Measurements from ENCODE around the gene GREM2. TPM values are rescaled to one million over a fixed set of nuclear protein-coding genes. Genes with fewer than 3 reads are reported as not detected.

GREM2 gene
- total and polyA plus RNA-seq, 3 donors from 2014 or later, result 0.37 to 1.8 (median 0.39) TPM

DNA sequence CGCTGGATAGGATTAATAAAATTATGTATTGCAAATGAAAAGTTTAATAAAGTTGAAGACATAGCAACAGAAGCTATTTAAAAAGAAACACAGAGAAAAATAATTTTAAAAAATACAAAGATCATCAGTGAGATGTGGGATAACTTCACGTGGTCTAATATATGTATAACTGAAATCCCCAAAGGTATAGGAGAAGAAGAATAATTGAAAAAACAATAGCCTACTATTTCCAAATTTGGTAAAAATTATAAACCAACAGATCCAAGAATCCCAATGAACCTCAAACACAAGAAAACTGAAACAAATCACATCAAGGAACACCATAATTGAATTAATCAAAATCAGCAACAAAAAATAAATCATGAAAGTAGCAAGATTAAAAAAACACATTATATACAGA is 44.9 kb downstream of the GREM2 start:
- WGBS, 2 donors, result 69 to 81% methylated on average over 2 of the region's 2 CpGs
- Histone ChIP-seq H3K36me3 (ENCODE audit: low read depth, missing control alignments) (no peaks in the 10 kb centered on the region), H3K9me3 (no peaks in the 10 kb centered on the region), H3K27me3 (no peaks in the 10 kb centered on the region), H3K4me3 (no peak overlapping the region), H3K27ac (no peak overlapping the region), H3K4me1 (no peaks in the 10 kb centered on the region)
- intact Hi-C loops (cut with DNase I; ENCODE audit: low total_unique reads), result no loop called here
- no peak for DNase-seq
- no peak for TF ChIP-seq POLR2A (IDR thresholded peaks at IDR 0.05)
- TF ChIP-seq, protein P1, sequence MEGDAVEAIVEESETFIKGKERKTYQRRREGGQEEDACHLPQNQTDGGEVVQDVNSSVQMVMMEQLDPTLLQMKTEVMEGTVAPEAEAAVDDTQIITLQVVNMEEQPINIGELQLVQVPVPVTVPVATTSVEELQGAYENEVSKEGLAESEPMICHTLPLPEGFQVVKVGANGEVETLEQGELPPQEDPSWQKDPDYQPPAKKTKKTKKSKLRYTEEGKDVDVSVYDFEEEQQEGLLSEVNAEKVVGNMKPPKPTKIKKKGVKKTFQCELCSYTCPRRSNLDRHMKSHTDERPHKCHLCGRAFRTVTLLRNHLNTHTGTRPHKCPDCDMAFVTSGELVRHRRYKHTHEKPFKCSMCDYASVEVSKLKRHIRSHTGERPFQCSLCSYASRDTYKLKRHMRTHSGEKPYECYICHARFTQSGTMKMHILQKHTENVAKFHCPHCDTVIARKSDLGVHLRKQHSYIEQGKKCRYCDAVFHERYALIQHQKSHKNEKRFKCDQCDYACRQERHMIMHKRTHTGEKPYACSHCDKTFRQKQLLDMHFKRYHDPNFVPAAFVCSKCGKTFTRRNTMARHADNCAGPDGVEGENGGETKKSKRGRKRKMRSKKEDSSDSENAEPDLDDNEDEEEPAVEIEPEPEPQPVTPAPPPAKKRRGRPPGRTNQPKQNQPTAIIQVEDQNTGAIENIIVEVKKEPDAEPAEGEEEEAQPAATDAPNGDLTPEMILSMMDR (IDR thresholded peaks at IDR 0.05), result no peak

DNA sequence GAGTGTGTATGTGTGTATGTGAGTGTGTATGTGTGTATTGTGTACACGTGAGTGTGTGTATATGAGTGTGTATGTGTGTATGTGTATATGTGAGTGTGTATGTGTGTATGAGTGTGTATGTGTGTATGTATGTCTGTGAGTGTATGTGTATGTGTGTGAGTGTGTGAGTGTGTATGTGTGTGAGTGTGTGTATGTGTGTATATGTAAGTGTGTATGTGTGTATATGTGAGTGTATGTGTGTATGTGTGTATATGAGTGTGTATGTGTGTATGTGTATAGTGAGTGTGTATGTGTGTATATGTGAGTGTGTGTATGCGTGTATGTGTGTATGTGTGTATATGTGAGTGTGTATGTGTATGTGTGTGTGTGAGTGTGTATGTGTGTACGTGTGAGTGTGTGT is 49.2 kb downstream of the GREM2 start:
- Histone ChIP-seq H3K27me3 (no peaks in the 10 kb centered on the region), H3K4me3 (no peak overlapping the region), H3K36me3 (ENCODE audit: low read depth, missing control alignments) (no peaks in the 10 kb centered on the region), H3K4me1 (no peaks in the 10 kb centered on the region), H3K27ac (no peak overlapping the region), H3K9me3 (no peaks in the 10 kb centered on the region)
- DNase-seq, result no peak
- 72 to 76% methylated on average over 3 of the region's 3 CpGs for WGBS, 2 donors
- TF ChIP-seq, protein P1 (IDR thresholded peaks at IDR 0.05), result no peak
- TF ChIP-seq POLR2A (IDR thresholded peaks at IDR 0.05), result no peak
- intact Hi-C loops (cut with DNase I; ENCODE audit: low total_unique reads), result no loop called here

DNA sequence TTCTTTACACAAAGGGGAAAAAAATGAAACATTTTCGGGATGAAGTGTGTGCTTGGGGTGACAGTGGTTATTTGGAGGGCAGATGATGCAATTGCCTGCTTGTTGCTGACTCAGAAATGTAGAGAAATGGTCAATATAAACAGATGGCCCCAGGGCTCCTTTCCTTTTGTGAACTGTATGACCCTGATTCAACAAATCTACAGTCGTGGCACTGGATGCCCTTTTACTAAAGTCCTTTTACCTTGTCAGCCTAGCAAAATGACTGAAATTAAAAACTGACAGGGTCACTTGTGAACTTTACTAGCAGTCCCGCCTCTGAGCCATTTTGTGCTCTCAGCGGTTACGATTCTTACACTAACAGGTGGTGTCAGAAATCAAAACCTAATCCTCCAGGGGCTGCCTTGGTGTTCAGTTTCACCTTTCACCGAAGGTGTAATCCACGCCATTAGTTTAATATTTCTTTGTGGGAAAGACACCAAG is 49.8 kb downstream of the GREM2 start:
- H3K9me3 ChIP-seq, result no peaks in the 10 kb centered on the region
- TF ChIP-seq, protein P1 (IDR thresholded peaks at IDR 0.05), result no peak
- TF ChIP-seq POLR2A (IDR thresholded peaks at IDR 0.05), result no peak
- no peaks in the 10 kb centered on the region for H3K4me1 ChIP-seq
- DNase-seq, result no peak
- H3K4me3 ChIP-seq, result no peak overlapping the region
- H3K27ac ChIP-seq, result no peak overlapping the region
- WGBS, 2 donors, result 69 to 72% methylated on average over 7 of the region's 7 CpGs
- H3K27me3 ChIP-seq, result no peaks in the 10 kb centered on the region
- intact Hi-C loops (cut with DNase I; ENCODE audit: low total_unique reads), result no loop called here
- H3K36me3 ChIP-seq (ENCODE audit: low read depth, missing control alignments), result no peaks in the 10 kb centered on the region

DNA sequence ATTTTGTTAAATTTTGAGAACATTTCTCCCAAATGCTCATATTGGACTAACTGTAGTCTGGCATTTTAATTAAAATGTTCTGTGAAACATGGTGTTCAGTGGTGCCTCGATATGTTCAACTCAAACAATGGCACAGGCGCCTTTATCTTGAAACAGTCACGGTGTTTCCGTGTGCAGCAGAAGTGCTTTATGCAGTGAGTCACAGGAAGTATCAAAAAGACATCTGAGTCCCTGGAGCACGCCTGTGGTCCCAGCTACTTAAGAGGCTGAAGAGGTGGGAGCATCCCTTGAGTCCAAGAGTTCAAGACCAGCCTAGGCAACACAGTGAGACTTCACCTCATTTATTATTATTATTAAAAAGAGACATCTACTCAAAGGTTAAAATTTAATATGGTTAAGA is 52.2 kb downstream of the GREM2 start:
- H3K27ac ChIP-seq, result no peak overlapping the region
- DNase-seq, result no peak
- H3K4me3 ChIP-seq, result no peak overlapping the region
- 87 to 88% methylated on average over 5 of the region's 5 CpGs for WGBS, 2 donors
- H3K9me3 ChIP-seq, result no peaks in the 10 kb centered on the region
- TF ChIP-seq, protein P1 (IDR thresholded peaks at IDR 0.05), result no peak
- TF ChIP-seq POLR2A (IDR thresholded peaks at IDR 0.05), result no peak
- no peaks in the 10 kb centered on the region for H3K27me3 ChIP-seq
- H3K4me1 ChIP-seq, result no peaks in the 10 kb centered on the region
- intact Hi-C loops (cut with DNase I; ENCODE audit: low total_unique reads), result no loop called here
- H3K36me3 ChIP-seq (ENCODE audit: low read depth, missing control alignments), result no peaks in the 10 kb centered on the region

DNA sequence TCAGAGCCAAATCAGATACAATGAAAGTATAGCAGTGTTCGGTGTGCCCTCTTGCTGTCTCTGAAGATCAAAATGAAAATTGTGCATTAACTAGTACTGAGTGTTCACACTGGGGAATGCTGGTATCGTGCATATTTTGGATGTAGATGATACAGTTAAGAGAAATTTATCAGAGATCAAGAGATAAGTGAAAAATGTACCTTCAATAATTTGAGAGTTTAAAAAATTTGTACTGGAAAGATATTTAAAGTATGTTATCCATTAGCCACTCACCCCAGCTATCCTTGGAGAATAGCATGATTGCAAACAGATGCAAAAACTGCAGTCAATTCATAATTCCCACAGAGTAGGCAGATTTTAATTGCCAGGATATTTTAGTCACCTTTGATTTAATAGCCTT is 56.4 kb downstream of the GREM2 start:
- Histone ChIP-seq H3K36me3 (ENCODE audit: low read depth, missing control alignments) (no peaks in the 10 kb centered on the region), H3K4me3 (no peak overlapping the region), H3K9me3 (no peaks in the 10 kb centered on the region), H3K27me3 (no peaks in the 10 kb centered on the region), H3K27ac (no peak overlapping the region), H3K4me1 (no peaks in the 10 kb centered on the region)
- intact Hi-C loops (cut with DNase I; ENCODE audit: low total_unique reads), result no loop called here
- 71 to 75% methylated on average over 2 of the region's 2 CpGs for WGBS, 2 donors
- DNase-seq, result no peak
- TF ChIP-seq POLR2A (IDR thresholded peaks at IDR 0.05), result no peak
- TF ChIP-seq, protein P1 (IDR thresholded peaks at IDR 0.05), result no peak
